H1 (cell line): ENCODE measurements around the gene DCAF8.

Experiments used
- EGR1 ChIP-seq: IDR thresholded peaks from 2 replicates; pipeline ENCODE4 v1.6.1; 2011; ENCODE audit warnings: low read depth, low read length, borderline replicate concordance
- MAFK ChIP-seq: IDR thresholded peaks from 2 replicates; pipeline ENCODE4 v1.6.1; 2012; ENCODE audit warnings: low read depth, mild to moderate bottlenecking, improper control_type of control experiment, low read length
- MAX ChIP-seq: IDR thresholded peaks from 2 replicates; pipeline ENCODE4 v1.6.1; 2012; ENCODE audit warnings: inconsistent platforms
- POLR2A ChIP-seq, 2 experiments: IDR thresholded peaks; 1 replicate in 1 of 2; 2 replicates in 1 of 2; pipeline ENCODE4 v1.6.1; 2011; ENCODE audit warnings: low read depth in 2 of 2, low read length in 2 of 2, mild to moderate bottlenecking in 2 of 2; ENCODE audit errors: control extremely low read depth in 1 of 2
- SRF ChIP-seq: IDR thresholded peaks from 2 replicates; pipeline ENCODE4 v1.6.1; 2011; ENCODE audit warnings: mild to moderate bottlenecking, low read depth, low read length, moderate library complexity
- TF ChIP-seq, protein P1 (sequence below), 3 experiments: IDR thresholded peaks; 1 replicate in 2 of 3; 2 replicates in 1 of 3; pipeline versions ENCODE4 v1.5.1 to v1.6.1; 2011; ENCODE audit warnings: low read length in 3 of 3, mild to moderate bottlenecking in 3 of 3, inconsistent platforms in 2 of 3, low read depth in 1 of 3, moderate library complexity in 1 of 3; ENCODE audit not compliant: insufficient read depth in 1 of 3; ENCODE audit errors: control extremely low read depth in 1 of 3

- TF ChIP-seq MAFK (no peak), MAX (no peak), SRF (no peak), POLR2A (IDR thresholded peaks at IDR 0.05; ENCODE audit: control extremely low read depth in 1 of 2, low read depth in 2 of 2, low read length in 2 of 2) (no peak), EGR1 (no peak)
- TF ChIP-seq, protein P1, sequence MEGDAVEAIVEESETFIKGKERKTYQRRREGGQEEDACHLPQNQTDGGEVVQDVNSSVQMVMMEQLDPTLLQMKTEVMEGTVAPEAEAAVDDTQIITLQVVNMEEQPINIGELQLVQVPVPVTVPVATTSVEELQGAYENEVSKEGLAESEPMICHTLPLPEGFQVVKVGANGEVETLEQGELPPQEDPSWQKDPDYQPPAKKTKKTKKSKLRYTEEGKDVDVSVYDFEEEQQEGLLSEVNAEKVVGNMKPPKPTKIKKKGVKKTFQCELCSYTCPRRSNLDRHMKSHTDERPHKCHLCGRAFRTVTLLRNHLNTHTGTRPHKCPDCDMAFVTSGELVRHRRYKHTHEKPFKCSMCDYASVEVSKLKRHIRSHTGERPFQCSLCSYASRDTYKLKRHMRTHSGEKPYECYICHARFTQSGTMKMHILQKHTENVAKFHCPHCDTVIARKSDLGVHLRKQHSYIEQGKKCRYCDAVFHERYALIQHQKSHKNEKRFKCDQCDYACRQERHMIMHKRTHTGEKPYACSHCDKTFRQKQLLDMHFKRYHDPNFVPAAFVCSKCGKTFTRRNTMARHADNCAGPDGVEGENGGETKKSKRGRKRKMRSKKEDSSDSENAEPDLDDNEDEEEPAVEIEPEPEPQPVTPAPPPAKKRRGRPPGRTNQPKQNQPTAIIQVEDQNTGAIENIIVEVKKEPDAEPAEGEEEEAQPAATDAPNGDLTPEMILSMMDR (IDR thresholded peaks at IDR 0.05; ENCODE audit: control extremely low read depth in 1 of 3, insufficient read depth in 1 of 3, low read depth in 1 of 3, low read length in 3 of 3): no peak
These were observed 37.7 kb downstream of the DCAF8 start for GRCh38 chr1:160224606-160225005.
